Stimulated activated memory B cell treated with anti-CD40 and anti-IgM and Interleukin-4, amounts not matched to agents 10 μg/mL and 1 μg/mL and 100 μg/mL, for 72 hours (primary cell): Measurements from ENCODE around the gene TMPRSS11B.
"Not testable (repeated sequence)": the region's sequence is repeated elsewhere in the genome, so short reads cannot be mapped to it uniquely, and the experiment has no call there.

Experiments
- ATAC-seq: fragments of 150-1000 bp; cut with Tn5 transposase; 2 replicates; pipeline ENCODE4 v1.10.0; 2021
- H3K27ac Mint-ChIP-seq: one replicate; pipeline ENCODE4 v1.8.0; 2022; ENCODE audit warnings: mild to moderate bottlenecking, mixed read lengths
- H3K27me3 Mint-ChIP-seq: one replicate; pipeline ENCODE4 v1.8.0; 2022; ENCODE audit warnings: mixed read lengths
- H3K36me3 Mint-ChIP-seq: one replicate; pipeline ENCODE4 v1.8.0; 2022; ENCODE audit warnings: mixed read lengths
- H3K4me1 Mint-ChIP-seq: one replicate; pipeline ENCODE4 v1.8.0; 2022; ENCODE audit warnings: mixed read lengths
- H3K4me3 Mint-ChIP-seq: one replicate; pipeline ENCODE4 v1.8.0; 2022; ENCODE audit warnings: mild to moderate bottlenecking, moderate library complexity, mixed read lengths
- H3K9me3 Mint-ChIP-seq: one replicate; pipeline ENCODE4 v1.8.0; 2022; ENCODE audit warnings: mixed read lengths

Gene TMPRSS11B

DNA sequence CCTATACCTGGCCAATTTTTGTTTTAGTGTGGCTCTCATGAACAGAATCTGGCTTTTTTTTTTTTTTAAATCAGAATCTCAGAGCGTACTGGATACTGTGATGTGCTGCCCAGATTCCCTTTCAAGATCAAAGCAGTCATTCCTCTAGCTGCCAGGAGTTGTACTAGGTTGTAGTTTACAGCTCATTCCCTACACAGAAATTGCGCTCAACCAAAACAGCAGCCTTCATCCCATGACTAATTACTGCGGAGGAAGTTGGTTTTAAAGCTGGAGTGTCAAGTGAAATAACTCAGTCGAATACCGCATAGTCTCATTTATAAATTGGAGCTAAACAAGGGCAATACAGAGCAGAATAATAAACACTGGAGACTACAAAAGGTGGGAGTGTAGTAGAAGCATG is 12.2 kb upstream of the TMPRSS11B start:
- H3K27ac Mint-ChIP-seq, result no peak overlapping the region
- H3K9me3 Mint-ChIP-seq, result no peaks in the 10 kb centered on the region
- no peak for ATAC-seq
- H3K36me3 Mint-ChIP-seq, result no peaks in the 10 kb centered on the region
- no peaks in the 10 kb centered on the region for H3K4me1 Mint-ChIP-seq
- no peak overlapping the region for H3K4me3 Mint-ChIP-seq
- H3K27me3 Mint-ChIP-seq, result peaks cover 8% of the 10 kb centered on the region

DNA sequence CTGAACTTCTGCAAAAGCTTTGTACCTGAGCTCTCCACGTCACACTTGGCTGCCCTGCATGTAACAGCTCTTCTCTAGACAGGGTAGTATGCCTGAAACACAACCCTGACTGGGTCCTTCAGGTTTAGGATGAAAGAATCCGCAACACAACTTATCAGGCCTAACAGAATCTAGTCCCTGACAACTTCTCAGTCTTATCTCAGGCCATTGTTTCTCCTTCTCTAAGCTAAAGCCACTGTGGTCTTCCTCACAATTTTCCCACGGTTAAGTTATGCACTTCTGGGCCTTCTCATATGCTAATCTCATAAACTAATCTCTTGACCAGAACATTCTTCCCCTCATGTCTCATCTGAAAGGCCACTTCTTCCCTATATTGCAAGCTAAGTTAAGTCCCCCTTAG is 10.8 kb upstream of the TMPRSS11B start:
- ATAC-seq, result no peak
- peaks cover 8% of the 10 kb centered on the region for H3K27me3 Mint-ChIP-seq
- no peaks in the 10 kb centered on the region for H3K36me3 Mint-ChIP-seq
- H3K4me1 Mint-ChIP-seq, result no peaks in the 10 kb centered on the region
- H3K27ac Mint-ChIP-seq, result no peak overlapping the region
- H3K4me3 Mint-ChIP-seq, result no peak overlapping the region
- H3K9me3 Mint-ChIP-seq, result no peaks in the 10 kb centered on the region

DNA sequence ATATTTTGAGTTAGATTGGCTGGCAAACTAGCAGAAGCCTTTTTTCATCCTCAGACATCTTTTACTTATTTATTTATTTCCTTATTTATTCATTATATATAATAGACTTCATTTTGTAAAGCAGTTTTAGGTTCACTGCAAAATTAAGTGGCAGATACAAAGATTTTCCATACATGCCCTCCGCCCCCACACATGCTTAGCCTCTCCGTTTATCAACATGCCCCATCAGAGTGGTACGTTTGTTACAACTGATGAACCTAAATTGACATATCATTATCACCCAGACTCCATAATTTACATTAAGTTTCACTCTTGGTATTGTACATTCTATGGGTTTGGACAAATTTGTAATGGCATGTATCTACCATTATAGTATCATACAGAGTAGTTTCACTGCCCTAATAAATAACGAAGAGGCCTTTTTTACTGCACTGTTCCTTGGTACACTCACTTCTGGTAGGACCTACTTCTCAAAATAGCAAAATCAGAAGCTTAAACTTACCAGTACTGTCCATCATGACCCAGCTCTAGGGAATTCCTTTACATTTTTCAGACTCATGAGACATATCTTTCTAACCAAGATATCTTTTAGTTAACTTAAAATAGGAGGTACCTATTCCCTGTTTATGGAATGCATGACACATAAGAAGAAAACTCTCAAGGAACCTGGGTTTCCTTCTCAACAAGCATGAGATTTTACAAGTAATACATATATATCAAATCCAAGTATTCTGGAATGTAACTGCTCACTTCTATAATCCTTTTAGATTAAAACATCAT is 4.8 kb upstream of the TMPRSS11B start:
- H3K27me3 Mint-ChIP-seq, result peaks cover 8% of the 10 kb centered on the region
- no peaks in the 10 kb centered on the region for H3K9me3 Mint-ChIP-seq
- H3K4me3 Mint-ChIP-seq, result no peak overlapping the region
- no peak overlapping the region for H3K27ac Mint-ChIP-seq
- H3K36me3 Mint-ChIP-seq, result no peaks in the 10 kb centered on the region
- no peak for ATAC-seq
- H3K4me1 Mint-ChIP-seq, result peaks cover 10% of the 10 kb centered on the region

DNA sequence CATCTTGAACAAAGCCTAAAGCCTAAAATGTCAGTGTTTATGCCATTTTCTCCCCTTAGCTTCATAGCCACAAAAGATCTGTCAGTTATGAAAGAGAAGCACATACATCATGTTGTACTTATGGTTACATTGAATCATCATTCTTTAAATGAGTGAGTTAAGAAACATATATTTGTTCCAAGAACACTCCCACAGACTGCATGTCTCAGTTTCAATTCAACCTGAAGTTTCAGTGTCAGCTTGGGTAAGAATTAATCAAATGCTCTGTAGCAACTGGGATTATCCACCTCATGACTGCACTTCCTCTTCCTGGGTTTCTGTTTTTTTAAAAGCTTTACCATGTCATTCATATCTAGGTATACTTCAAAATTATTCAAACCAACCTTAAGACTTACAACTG is 3.9 kb upstream of the TMPRSS11B start:
- H3K4me1 Mint-ChIP-seq, result peaks cover 10% of the 10 kb centered on the region
- H3K9me3 Mint-ChIP-seq, result no peaks in the 10 kb centered on the region
- no peak overlapping the region for H3K27ac Mint-ChIP-seq
- H3K4me3 Mint-ChIP-seq, result no peak overlapping the region
- peaks cover 8% of the 10 kb centered on the region for H3K27me3 Mint-ChIP-seq
- no peaks in the 10 kb centered on the region for H3K36me3 Mint-ChIP-seq
- ATAC-seq, result peak; percentile 68

DNA sequence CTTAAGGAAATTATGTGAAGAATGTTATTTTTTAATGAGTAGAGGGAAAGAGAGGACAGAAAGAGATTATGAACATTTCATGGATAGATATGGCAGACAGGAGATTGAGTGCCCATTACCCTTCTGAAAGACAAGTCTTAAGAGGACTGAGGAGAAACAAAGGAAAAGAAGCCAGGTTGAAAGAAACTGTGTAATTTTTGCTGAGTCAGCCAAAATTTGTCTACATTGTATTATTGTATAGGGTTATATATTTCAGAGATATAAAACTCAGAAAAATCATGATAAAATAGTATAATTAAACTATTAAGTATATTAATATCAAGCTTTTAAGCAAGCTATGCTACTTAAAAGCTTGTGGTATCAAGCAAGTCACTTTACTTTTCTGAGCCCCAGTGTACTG is 4.9 kb downstream of the TMPRSS11B start:
- Mint-ChIP-seq H3K9me3 (no peaks in the 10 kb centered on the region), H3K27ac (no peak overlapping the region), H3K4me1 (no peaks in the 10 kb centered on the region), H3K27me3 (peaks cover 35% of the 10 kb centered on the region), H3K4me3 (no peak overlapping the region), H3K36me3 (no peaks in the 10 kb centered on the region)
- no peak for ATAC-seq

DNA sequence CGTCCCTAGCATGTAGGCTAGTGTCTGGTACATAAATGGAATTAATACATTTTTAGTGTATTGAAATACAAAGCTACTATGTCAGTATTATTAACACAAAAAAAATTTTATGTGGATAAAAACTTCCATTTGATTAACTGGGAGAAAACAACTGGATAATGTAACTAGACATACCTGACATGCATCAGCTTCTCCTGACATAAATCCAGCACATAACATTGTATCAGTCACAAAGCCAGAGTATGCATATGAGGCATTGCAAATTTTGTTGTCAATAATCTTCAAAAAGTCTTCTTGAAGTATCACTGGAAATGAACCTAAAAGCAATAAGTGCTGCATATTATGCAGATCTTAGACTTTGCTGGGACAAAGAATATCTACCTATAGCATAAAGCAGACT is 16.9 kb downstream of the TMPRSS11B start:
- H3K27ac Mint-ChIP-seq, result no peak overlapping the region
- no peaks in the 10 kb centered on the region for H3K4me1 Mint-ChIP-seq
- no peak for ATAC-seq
- no peaks in the 10 kb centered on the region for H3K9me3 Mint-ChIP-seq
- no peaks in the 10 kb centered on the region for H3K36me3 Mint-ChIP-seq
- peaks cover 1% of the 10 kb centered on the region for H3K27me3 Mint-ChIP-seq
- no peak overlapping the region for H3K4me3 Mint-ChIP-seq

DNA sequence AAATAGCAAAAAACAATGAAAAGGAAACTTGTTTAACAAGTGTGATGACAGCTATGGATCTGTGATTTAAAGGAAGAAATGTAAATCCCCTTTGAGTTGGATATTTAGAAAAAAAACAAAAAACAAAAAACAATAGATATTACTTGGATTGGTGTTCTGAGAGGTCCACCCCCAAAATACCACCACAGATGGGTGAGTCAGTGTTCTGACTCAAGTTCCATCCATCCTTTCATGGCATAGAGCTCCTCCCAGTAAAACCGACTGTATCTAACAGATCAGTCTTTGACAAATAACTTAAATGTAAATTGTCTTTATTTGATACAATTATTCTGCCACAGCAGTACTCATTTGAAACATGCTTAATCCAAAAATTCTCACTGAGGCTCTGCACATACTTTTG is 27.4 kb downstream of the TMPRSS11B start:
- Mint-ChIP-seq H3K4me1 (no peaks in the 10 kb centered on the region), H3K36me3 (no peaks in the 10 kb centered on the region), H3K9me3 (no peaks in the 10 kb centered on the region), H3K27me3 (peaks cover 14% of the 10 kb centered on the region), H3K27ac (no peak overlapping the region), H3K4me3 (no peak overlapping the region)
- ATAC-seq, result no peak

DNA sequence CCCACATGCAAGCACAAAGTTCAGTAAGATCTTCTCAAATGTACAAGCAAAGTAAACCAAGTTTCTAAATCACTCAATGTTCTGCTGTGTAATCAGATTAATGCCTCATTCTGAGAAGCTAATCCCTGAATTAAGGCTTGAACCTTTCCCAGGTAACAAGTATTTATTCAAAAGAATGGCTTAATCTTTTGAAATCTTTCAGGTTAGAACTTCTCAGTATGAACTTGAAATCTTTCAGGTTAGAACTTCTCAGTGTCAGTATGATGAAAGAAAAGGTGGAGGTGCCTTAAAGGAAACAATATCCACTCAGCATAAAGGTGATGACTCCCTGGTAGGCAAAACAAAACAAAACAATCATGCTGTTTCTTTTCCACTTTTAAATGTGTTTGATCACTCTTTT is 29.0 kb downstream of the TMPRSS11B start:
- Mint-ChIP-seq H3K4me3 (no peak overlapping the region), H3K4me1 (no peaks in the 10 kb centered on the region), H3K36me3 (no peaks in the 10 kb centered on the region), H3K27ac (no peak overlapping the region), H3K27me3 (peaks cover 14% of the 10 kb centered on the region), H3K9me3 (no peaks in the 10 kb centered on the region)
- no peak for ATAC-seq

DNA sequence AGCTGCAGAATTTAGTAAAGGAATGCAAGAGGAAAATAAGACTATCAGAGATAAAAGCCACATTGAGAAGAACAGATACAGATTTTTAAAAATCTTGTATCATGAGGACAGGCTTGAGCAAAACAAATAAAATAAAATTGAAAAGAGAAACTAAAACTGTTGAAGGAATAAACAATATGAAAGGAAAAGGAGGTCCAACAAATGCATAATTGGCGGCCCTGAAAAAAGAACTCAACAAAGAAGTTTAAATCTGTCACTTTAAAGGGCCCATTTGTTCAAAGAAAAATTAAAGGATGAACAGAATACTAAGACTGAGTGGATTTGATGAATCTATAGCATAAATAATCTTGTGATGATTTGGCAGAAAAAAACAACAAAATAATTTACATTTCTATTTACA is 36.5 kb downstream of the TMPRSS11B start:
- H3K4me1 Mint-ChIP-seq, result no peaks in the 10 kb centered on the region
- no peak for ATAC-seq
- peaks cover 5% of the 10 kb centered on the region for H3K36me3 Mint-ChIP-seq
- no peaks in the 10 kb centered on the region for H3K27me3 Mint-ChIP-seq
- no peak overlapping the region for H3K4me3 Mint-ChIP-seq
- H3K27ac Mint-ChIP-seq, result no peak overlapping the region
- H3K9me3 Mint-ChIP-seq, result peaks cover 12% of the 10 kb centered on the region

DNA sequence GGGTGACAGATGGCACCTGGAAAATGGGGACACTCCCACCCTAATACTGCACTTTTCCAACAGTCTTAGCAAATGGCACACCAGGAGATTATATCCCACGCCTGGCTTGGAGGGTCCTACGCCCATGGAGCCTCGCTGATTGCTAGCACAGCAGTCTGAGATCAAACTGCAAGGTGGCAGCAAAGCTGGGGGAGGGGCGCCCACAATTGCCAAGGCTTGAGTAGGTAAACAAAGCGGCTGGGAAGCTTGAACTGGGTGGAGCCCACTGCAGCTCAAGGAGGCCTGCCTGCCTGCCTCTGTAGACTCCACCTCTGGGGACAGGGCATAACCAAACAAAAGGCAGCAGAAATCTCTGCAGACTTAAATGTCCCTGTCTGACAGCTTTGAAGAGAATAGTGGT is 51.2 kb downstream of the TMPRSS11B start:
- H3K4me3 Mint-ChIP-seq, H3K27me3 Mint-ChIP-seq, ATAC-seq, H3K9me3 Mint-ChIP-seq, H3K4me1 Mint-ChIP-seq, H3K36me3 Mint-ChIP-seq, H3K27ac Mint-ChIP-seq: not testable (repeated sequence)

DNA sequence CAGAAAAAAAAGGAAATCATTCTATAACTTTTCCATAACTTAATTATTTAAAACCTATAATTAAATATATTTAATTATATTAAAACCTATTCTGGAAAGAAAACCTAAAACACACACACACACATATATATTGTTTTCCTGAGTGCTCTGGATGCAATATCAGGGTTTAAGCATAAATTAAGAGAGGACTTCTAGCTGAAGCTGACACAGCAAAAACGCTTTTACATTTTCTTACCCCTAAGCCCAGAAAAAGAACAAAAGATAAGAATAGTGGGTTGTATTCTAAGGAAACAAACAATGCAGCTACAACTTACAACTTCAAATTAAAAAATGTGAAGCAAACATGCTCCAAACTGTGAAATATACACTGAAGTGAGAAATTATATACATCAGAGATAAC is 52.3 kb downstream of the TMPRSS11B start:
- H3K9me3 Mint-ChIP-seq, result peaks cover 3% of the 10 kb centered on the region
- no peak overlapping the region for H3K27ac Mint-ChIP-seq
- H3K4me3 Mint-ChIP-seq, result no peak overlapping the region
- H3K4me1 Mint-ChIP-seq, result no peaks in the 10 kb centered on the region
- peaks cover 13% of the 10 kb centered on the region for H3K27me3 Mint-ChIP-seq
- H3K36me3 Mint-ChIP-seq, result no peaks in the 10 kb centered on the region
- no peak for ATAC-seq

DNA sequence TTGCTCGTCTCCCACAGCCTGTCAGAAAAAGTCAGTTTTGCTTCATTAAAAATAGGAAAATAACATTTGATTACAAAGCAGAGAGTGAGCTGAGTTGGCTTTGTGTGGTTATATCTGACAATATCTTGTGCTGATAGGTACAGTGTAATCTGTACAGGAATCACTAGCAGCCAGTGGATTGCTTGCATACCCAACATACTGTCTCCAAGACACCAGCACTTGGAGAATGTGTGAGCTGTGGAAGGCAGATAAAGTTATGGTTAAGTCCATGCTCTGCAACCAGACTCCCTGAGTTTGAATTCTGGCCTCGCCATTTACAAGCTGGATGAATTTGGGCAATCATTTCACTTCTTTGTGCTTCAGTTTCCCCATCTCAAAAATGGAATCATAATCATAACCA is 58.3 kb downstream of the TMPRSS11B start:
- Mint-ChIP-seq H3K27me3 (peaks cover 13% of the 10 kb centered on the region), H3K4me3 (no peak overlapping the region), H3K27ac (no peak overlapping the region), H3K9me3 (no peaks in the 10 kb centered on the region), H3K4me1 (no peaks in the 10 kb centered on the region), H3K36me3 (no peaks in the 10 kb centered on the region)
- no peak for ATAC-seq

DNA sequence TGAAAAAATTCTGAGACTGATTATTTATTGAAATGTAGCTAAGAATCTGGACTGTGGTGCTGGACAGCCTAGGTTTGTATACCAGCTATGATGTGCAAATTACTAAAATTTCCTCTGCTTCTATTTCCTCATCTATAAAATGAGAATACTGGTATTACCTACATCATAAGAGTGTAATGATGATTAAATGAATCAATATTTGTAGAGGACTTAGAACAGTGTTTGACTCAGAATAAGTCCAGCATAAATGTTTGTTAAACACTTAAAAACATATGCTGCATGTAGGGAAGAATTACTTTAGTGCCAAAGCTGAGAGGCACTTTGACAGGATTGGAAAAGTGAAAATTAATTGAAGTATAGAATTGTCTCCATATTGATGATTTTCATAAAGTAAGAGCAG is 60.6 kb downstream of the TMPRSS11B start:
- peaks cover 13% of the 10 kb centered on the region for H3K27me3 Mint-ChIP-seq
- no peaks in the 10 kb centered on the region for H3K9me3 Mint-ChIP-seq
- H3K36me3 Mint-ChIP-seq, result no peaks in the 10 kb centered on the region

DNA sequence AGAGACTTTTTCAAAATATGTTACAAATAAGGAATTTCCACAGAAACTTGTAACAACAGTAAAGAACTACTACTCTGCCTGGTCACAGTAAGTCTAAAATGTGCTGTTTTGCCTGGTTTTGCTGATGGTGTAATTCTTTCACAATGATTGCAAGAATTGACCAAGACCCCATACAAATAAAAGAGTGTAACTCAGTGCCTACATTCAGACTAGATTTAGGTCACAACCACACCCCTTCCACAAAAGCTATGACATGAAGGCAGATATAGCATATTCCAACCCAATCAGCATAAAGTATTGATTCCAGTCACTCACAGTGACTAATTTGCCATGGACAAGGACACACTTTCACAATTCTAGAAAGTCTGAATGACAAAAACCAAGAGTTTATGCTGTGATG is 62.1 kb downstream of the TMPRSS11B start:
- Mint-ChIP-seq H3K27ac (no peak overlapping the region), H3K4me3 (no peak overlapping the region), H3K36me3 (no peaks in the 10 kb centered on the region), H3K4me1 (no peaks in the 10 kb centered on the region), H3K27me3 (no peaks in the 10 kb centered on the region), H3K9me3 (no peaks in the 10 kb centered on the region)
- no peak for ATAC-seq

More for the DNA sequence above, 60.6 kb downstream of the TMPRSS11B start:
- no peak for ATAC-seq
- Mint-ChIP-seq H3K27ac (no peak overlapping the region), H3K4me3 (no peak overlapping the region), H3K4me1 (no peaks in the 10 kb centered on the region)

DNA sequence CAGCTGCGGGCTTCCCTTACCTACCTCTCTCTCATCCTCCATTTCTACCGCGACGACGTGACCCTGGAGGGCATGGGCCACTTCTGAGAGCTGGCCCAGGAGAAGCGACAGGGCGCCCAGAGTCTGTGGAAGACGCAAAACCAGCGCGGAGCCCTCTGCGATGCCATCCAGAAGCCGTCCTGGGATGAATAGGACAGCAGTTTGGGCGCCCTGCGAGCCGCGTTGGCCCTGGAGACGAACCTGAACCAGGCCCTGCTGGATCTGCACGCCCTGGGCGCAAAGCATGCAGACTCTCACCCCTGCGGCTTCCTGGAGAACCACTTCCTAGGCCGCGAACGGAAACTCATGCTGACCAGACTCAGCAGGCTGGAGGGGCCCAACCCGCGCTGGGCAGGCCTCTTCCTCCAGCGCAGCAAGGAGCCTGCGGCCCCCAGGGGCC is 63.1 kb downstream of the TMPRSS11B start:
- H3K36me3 Mint-ChIP-seq, result no peaks in the 10 kb centered on the region
- no peak overlapping the region for H3K4me3 Mint-ChIP-seq
- H3K27me3 Mint-ChIP-seq, result no peaks in the 10 kb centered on the region
- ATAC-seq, result no peak
- no peaks in the 10 kb centered on the region for H3K4me1 Mint-ChIP-seq
- H3K27ac Mint-ChIP-seq, result no peak overlapping the region
- H3K9me3 Mint-ChIP-seq, result no peaks in the 10 kb centered on the region

DNA sequence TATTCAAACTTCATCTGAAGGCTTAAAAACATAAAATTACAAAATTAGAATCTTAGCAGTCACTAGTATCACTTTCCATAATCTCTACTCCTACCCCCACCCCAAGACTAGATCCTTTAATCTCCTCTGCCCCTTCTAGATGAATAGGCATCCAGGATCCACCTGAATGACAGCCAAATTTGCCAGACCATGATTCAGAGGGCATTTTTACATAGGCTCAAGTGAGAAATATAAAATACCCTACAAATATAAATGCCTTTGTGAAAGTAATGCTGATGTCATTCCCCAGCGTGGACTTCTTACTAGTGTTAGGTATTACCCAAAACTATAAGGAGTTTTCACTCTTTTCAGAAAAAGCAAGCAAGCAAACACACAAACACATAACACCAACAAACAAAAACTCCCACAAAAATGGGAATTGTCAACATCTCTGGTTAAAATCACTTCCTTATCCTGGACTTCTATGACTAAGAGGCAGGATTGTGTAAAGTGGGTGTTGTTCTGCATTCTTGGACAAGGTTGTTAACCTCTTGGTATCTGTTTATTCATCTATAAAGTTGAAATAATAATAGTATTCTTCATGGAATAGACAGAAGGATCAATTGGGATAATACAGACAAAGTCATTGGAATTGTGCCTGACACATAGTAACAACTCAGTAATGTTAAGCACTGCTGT is 64.5 kb downstream of the TMPRSS11B start:
- Mint-ChIP-seq H3K27me3 (peaks cover 8% of the 10 kb centered on the region), H3K4me3 (no peak overlapping the region), H3K36me3 (no peaks in the 10 kb centered on the region), H3K27ac (no peak overlapping the region), H3K9me3 (no peaks in the 10 kb centered on the region), H3K4me1 (no peaks in the 10 kb centered on the region)
- no peak for ATAC-seq
